ENCODE results near the gene CASKIN1.

GRCh38 chr16:2190002-2190658 lies 6.3 kb downstream of the CASKIN1 start:
- TF ChIP-seq FOXM1 (IDR thresholded peaks at IDR 0.05; ENCODE audit: borderline replicate concordance, low read depth) (no peak), TCF12 (IDR thresholded peaks at IDR 0.05; ENCODE audit: low read depth) (no peak), REST (IDR thresholded peaks at IDR 0.05; ENCODE audit: low read depth) (no peak), RAD21 (IDR thresholded peaks at IDR 0.05; ENCODE audit: low read depth) (no peak), EP300 (IDR thresholded peaks at IDR 0.05; ENCODE audit: borderline replicate concordance) (no peak), CEBPB (IDR thresholded peaks at IDR 0.05) (no peak), TAF1 (IDR thresholded peaks at IDR 0.05; ENCODE audit: low read depth) (no peak), MAX (IDR thresholded peaks at IDR 0.05) (no peak), YY1 (IDR thresholded peaks at IDR 0.05; ENCODE audit: low read depth) (no peak), TEAD4 (IDR thresholded peaks at IDR 0.05) (no peak), ZBTB7A (IDR thresholded peaks at IDR 0.05; ENCODE audit: low read depth) (no peak)
- TF ChIP-seq, protein P1, sequence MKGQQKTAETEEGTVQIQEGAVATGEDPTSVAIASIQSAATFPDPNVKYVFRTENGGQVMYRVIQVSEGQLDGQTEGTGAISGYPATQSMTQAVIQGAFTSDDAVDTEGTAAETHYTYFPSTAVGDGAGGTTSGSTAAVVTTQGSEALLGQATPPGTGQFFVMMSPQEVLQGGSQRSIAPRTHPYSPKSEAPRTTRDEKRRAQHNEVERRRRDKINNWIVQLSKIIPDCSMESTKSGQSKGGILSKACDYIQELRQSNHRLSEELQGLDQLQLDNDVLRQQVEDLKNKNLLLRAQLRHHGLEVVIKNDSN (IDR thresholded peaks at IDR 0.05) = no peak

Measured in Ishikawa (cell line).